Medulla oblongata (tissue), 1 donor: Measurements from ENCODE around the gene UGT1A5.
"Not testable (repeated sequence)": the region's sequence is repeated elsewhere in the genome, so short reads cannot be mapped to it uniquely, and the experiment has no call there.

ENCODE experiments used
- DNase-seq: peaks from one replicate; pipeline ENCODE4 v3.0.0-alpha.2; 2015; ENCODE audit errors: extremely low spot score

UGT1A5 gene

GRCh38 chr2:233693963-233694362 is 18.7 kb upstream of the UGT1A5 start:
- no peak for DNase-seq

GRCh38 chr2:233698740-233699139 is 14.0 kb upstream of the UGT1A5 start:
- no peak for DNase-seq

GRCh38 chr2:233699424-233700027 is 13.2 kb upstream of the UGT1A5 start:
- DNase-seq, result no peak

DNA sequence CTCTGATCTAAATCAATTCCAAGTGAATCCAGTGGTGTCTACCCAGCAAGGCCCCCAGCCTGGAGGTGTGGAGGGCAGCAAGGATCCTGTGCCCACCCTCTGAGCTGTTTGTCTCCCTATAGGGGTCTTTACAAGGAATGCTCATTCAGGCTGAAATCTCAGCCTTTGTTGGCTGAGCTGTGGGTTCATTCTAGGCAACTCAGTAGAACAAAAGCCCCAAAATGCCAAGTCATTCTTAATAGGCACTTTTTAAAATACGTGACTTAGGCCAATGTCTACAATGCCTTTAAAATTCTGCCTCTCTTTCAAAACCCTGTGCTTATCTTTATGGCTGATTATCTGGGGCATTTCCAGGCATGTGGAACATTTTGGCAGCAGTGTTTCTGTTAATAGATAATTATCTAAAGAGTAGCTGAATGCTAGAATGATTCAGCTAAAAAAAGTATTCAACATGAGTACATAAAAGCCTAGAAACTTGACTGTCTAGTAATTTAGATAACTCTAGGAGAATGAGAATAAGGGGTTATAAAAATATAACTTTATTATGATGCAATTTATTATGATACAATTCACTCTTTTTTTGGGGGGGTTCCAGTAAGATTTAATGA is 12.6 kb upstream of the UGT1A5 start:
- DNase-seq, result no peak

DNA sequence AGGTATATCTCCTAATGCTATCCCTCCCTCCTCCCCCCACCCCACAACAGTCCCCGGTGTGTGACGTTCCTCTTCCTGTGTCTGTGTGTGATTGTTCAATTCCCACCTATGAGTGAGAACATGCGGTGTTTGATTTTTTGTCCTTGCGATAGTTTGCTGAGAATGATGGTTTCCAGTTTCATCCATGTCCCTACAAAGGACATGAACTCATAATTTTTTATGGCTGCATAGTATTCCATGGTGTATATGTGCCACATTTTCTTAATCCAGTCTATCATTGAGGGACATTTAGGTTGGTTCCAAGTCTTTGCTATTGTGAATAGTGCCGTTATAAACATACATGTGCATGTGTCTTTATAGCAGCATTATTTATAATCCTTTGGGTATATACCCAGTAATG is 11.9 kb upstream of the UGT1A5 start:
- DNase-seq, result not testable (repeated sequence)

DNA sequence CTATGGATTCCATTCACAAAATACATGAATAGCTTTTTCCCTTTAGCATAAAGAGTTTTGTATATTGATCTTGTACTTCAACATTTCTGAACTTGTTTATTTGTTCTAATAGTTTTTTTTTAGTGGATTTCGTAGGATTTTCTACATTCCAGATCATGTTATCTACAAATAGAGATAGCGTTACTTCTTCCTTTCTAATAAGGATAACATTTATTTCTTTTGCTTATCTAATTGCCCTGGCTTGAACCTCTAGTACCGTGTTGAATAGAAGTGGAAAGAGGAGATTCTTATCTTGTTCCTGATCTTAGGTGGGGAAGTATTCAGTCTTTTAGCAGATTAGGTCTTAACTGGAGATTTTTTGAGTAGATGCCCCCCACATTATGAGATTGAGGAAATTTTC is 10.5 kb upstream of the UGT1A5 start:
- DNase-seq, result no peak

DNA sequence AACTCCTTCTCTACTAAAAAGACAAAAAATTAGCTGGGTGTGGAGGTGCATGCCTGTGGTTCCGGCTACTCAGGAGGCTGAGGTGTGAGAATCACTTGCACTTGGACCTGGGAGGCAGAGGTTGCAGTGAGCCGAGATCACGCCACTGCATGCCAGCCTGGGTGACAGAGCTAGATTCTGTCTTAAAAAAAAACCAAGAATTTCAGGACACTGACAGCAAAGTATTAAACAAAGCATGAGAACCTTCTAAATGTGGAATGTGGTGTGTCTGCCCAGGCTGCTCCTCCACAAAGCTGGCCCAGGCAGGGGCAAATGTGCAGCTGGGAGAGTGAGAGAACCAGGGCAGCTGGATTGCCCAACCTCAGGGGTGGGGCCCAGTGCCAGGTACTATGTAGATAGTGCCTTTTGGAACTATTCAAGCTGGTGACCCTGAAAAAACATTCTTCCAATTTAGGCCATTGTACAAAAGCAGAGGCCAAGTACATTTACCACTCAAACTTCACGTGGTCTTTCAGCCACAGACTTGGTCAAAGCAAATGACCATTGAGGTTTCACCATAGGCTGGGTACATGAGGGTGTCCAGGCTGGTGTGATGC is 6.7 kb upstream of the UGT1A5 start:
- no peak for DNase-seq

GRCh38 chr2:233706720-233707119 is 6.0 kb upstream of the UGT1A5 start:
- DNase-seq, result no peak

DNA sequence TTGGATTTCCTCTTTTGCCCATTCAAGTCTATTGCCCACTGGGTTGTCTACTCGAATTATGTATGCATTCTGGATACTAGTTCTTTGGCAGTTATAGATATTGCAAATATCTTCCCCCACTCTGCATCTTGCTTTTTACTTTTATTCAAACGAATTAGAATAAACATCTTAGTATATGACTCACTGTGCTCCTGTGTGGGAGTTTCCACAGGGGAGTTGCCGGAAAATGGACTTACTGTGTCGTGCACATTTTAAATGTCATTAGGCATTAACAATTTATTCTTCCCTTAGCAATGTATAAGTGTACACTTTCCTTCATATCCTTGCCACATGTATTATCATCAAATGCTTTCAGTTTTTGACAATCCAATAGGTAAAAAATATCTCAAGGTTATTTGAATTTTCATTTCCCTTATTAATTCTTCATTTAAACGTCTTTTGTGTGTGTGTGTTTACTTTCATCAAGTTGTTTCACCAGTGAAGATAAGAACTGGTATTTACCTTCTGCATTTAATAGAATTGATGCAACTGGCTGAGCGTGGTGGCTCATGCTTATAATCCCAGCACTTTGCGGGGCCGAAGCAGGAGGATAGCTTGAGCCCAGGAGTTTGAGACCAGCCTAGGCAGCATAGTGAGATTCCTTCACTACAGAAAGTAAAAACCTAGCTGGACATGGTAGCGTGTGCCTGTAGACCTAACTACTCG is 4.6 kb upstream of the UGT1A5 start:
- DNase-seq, result no peak

- DNase-seq, result no peak
Observed at GRCh38 chr2:233708942-233709341, 3.8 kb upstream of the UGT1A5 start.

GRCh38 chr2:233711312-233712008 is 1.2 kb upstream of the UGT1A5 start:
- DNase-seq, result peak; percentile 78

- no peak for DNase-seq
Observed at GRCh38 chr2:233713262-233713615, 532 bp downstream of the UGT1A5 start.

- no peak for DNase-seq
Observed at GRCh38 chr2:233714121-233714520, 1.4 kb downstream of the UGT1A5 start.

- DNase-seq, result no peak
Observed at GRCh38 chr2:233718552-233718951, 5.8 kb downstream of the UGT1A5 start, which contains the start of gene UGT1A4. Gene UGT1A4 (plus strand): TSS chr2:233718736. CDS start chr2:233718821, 85 bp downstream.

- DNase-seq, result no peak
Observed at GRCh38 chr2:233728723-233729301, 16.1 kb downstream of the UGT1A5 start, which contains the start of gene UGT1A3. Gene UGT1A3 (plus strand): TSS chr2:233729042. CDS start chr2:233729127, 85 bp downstream.

- not testable (repeated sequence) for DNase-seq
Observed at GRCh38 chr2:233736868-233737653, 24.4 kb downstream of the UGT1A5 start.

DNA sequence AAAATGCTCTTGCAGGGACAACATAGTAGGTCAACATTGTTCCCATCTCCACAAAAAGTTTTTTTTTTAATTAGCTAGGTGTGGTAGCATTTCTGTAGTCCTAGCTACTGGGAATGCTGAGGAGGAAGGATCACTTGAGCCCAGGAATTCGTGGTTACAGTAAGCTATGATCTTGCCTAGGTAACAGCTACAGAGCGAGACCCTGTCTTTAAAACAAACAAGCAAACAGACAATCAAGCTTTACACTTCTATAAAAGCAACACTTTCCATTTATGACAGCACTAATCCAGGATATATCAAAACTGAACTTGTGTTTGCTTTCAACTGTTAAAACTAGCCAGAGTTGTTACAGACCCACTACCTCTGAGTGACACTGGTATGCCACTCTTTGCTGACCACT is 28.2 kb downstream of the UGT1A5 start:
- DNase-seq, result no peak

- no peak for DNase-seq
Observed at GRCh38 chr2:233743464-233744259, 31.0 kb downstream of the UGT1A5 start.

DNA sequence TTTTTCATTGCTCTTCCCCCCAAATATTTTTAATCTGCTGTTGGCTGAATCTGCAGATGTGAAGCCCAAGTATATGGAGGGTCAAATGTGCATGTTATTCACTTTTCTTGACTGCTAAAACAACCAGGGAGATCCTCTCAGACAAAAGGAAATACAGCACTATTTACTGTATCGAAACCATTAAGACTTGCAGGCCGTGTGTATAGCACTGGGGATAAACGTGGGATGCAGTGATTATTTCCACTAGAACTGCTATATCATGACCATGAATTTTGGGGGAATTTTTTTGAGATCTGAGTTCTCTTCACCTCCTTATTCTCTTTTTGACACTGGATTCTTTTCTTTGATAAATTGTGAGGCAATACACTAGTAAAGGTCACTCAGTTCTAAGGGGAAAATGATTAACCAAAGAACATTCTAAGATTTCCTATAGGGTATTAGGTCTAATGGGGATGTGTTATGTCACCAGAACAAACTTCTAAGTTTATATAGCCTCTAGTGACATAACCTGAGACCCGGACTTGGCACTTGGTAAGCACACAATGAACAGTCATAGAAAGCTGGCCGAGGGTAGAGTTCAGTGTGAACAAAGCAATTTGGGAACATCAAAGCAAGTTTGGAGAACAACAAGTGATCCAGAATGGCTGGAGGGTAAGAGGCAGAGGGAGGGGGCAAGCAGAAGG is 32.5 kb downstream of the UGT1A5 start:
- no peak for DNase-seq
